ENCODE measurements around the gene LST1.

DNA sequence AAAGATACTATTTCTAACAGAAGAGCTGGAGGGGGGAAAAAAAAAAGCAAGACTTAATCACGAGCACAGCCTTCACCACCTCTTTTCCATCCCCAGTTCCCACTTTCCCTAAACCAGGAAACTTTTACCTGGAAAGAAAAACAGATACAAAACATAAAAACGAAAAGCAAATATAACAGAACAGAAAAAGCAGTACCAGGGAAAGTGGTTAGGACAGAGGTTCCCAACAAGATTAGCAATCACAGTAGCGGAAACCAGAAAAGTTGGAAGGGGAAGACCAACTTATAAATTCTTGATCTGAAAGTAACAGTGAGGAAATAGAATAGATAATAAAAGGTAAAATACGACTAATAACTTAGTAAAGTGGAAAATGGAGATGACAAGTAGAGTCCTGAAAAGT, 45.4 kb upstream of the LST1 start:
- TF ChIP-seq, protein P1, sequence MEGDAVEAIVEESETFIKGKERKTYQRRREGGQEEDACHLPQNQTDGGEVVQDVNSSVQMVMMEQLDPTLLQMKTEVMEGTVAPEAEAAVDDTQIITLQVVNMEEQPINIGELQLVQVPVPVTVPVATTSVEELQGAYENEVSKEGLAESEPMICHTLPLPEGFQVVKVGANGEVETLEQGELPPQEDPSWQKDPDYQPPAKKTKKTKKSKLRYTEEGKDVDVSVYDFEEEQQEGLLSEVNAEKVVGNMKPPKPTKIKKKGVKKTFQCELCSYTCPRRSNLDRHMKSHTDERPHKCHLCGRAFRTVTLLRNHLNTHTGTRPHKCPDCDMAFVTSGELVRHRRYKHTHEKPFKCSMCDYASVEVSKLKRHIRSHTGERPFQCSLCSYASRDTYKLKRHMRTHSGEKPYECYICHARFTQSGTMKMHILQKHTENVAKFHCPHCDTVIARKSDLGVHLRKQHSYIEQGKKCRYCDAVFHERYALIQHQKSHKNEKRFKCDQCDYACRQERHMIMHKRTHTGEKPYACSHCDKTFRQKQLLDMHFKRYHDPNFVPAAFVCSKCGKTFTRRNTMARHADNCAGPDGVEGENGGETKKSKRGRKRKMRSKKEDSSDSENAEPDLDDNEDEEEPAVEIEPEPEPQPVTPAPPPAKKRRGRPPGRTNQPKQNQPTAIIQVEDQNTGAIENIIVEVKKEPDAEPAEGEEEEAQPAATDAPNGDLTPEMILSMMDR (conservative IDR thresholded peaks at IDR 0.05; ENCODE audit: low read length), result no peak
- no peak for TF ChIP-seq EZH2phosphoT487 (IDR thresholded peaks at IDR 0.05; ENCODE audit: borderline replicate concordance)

All from Loucy (cell line).